Measurements from ENCODE around the gene RSPRY1.

Gene RSPRY1

DNA sequence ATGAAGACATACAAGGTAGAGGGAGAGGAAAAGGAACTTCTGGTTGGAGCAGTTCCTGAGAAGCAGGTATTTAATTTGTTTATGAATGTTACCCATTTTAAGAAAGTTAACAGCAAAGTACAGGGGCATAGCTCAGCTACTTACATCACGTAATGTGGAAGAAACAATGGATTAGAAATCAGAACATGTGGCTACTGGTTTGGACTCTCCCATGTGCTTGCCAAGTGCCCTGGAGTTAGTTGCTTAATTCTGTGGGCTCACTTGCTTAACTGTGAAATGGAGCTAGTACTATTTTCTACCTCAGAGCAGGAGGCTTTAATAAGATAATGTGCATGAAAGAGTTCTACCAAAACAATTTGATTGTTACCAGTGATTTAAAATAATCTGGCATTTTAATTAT is 27.3 kb downstream of the RSPRY1 start:
- H3K27me3 ChIP-seq (ENCODE audit: control insufficient read depth, insufficient read depth, low read length), result no peaks in the 10 kb centered on the region
- peaks cover 23% of the 10 kb centered on the region for H3K36me3 ChIP-seq (ENCODE audit: control insufficient read depth, insufficient read depth, low read length)
- no peaks in the 10 kb centered on the region for H3K9me3 ChIP-seq (ENCODE audit: control insufficient read depth, low read length)
- no peak overlapping the region for H3K9ac ChIP-seq (ENCODE audit: low read length)
- no peak overlapping the region for H3K4me3 ChIP-seq (ENCODE audit: low read length)
- no peaks in the 10 kb centered on the region for H3K4me1 ChIP-seq (ENCODE audit: control insufficient read depth, insufficient read depth, low read length)

DNA sequence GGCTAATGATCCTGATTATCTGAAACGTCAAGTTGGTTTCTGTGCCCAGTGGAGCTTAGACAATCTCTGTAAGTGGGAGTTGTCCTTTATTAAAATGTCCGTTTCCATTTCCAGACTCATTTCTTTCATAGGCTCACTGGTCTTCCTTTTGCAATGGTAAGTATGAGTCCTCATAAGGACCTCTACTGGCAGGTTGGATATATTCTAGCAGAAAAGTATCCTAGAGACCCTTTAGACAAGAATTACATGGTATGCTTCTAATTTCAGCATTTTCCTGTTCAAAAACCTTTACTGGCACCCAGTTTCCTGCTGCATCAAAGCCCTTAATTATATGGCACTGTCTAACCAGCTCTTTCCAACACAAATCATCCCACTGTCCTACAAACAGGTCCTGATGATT is 30.8 kb downstream of the RSPRY1 start:
- Histone ChIP-seq H3K36me3 (ENCODE audit: control insufficient read depth, insufficient read depth, low read length) (peaks cover 24% of the 10 kb centered on the region), H3K4me1 (ENCODE audit: control insufficient read depth, insufficient read depth, low read length) (no peaks in the 10 kb centered on the region)

DNA sequence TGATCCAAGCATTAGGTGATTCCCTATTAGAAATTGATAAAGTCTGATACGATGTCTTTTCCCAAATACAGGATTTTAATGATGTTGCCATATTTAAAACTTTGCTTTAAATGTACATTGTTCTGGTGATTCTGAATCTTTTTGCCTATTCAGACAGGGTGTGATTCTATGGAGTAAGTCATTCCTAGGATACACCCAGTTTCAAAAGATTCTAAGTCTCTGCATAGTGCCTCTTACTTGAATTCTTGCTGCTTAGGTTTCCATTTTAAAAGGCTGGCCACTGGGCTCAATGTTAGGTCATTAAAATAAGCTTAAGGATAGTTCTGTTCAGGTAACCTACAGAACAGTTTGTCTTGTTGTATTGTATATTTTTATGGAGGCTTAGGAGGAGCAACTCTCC is 36.9 kb downstream of the RSPRY1 start:
- Histone ChIP-seq H3K27me3 (ENCODE audit: control insufficient read depth, insufficient read depth, low read length) (no peaks in the 10 kb centered on the region), H3K4me1 (ENCODE audit: control insufficient read depth, insufficient read depth, low read length) (no peaks in the 10 kb centered on the region), H3K36me3 (ENCODE audit: control insufficient read depth, insufficient read depth, low read length) (peaks cover 12% of the 10 kb centered on the region), H3K9ac (ENCODE audit: low read length) (no peak overlapping the region), H3K9me3 (ENCODE audit: control insufficient read depth, low read length) (no peaks in the 10 kb centered on the region), H3K4me3 (ENCODE audit: low read length) (no peak overlapping the region)

More for the DNA sequence above, 30.8 kb downstream of the RSPRY1 start:
- H3K4me3 ChIP-seq (ENCODE audit: low read length), result no peak overlapping the region
- H3K9ac ChIP-seq (ENCODE audit: low read length), result no peak overlapping the region
- H3K27me3 ChIP-seq (ENCODE audit: control insufficient read depth, insufficient read depth, low read length), result no peaks in the 10 kb centered on the region
- H3K9me3 ChIP-seq (ENCODE audit: control insufficient read depth, low read length), result no peaks in the 10 kb centered on the region

DNA sequence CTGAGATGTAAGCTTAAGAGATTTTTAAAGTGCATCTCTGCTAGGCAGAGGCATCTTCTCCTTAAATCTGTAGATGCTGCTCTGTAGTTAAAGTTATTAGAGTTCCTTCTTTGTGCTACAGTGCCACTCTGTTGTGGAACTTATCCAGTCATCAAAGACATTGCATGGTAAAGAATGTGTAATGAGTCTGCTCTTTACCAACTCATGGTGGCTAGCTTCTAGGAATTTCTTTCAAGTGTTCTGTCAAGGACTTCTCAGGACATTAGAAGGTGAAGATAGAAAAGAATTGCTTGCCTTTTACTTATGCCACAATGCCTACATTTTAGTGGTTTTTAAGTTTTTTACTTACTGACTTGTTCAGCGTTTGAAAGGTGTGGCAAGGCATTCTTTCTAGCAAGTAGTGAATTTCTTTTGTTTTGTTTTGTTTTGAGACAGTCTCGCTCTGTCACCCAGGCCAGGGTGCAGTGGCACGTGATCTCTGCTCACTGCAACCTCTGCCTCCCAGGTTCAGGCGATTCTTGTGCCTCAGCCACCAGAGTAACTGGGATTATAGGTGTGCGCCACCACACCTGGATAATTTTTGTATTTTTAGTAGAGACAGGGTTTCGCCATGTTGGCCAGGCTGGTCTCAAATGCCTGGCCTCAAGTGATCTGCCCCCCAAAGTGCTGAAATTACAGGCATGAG is 38.7 kb downstream of the RSPRY1 start:
- H3K9me3 ChIP-seq (ENCODE audit: control insufficient read depth, low read length), result no peaks in the 10 kb centered on the region
- H3K4me3 ChIP-seq (ENCODE audit: low read length), result no peak overlapping the region
- H3K27me3 ChIP-seq (ENCODE audit: control insufficient read depth, insufficient read depth, low read length), result no peaks in the 10 kb centered on the region
- peaks cover 12% of the 10 kb centered on the region for H3K36me3 ChIP-seq (ENCODE audit: control insufficient read depth, insufficient read depth, low read length)
- no peak overlapping the region for H3K9ac ChIP-seq (ENCODE audit: low read length)
- H3K4me1 ChIP-seq (ENCODE audit: control insufficient read depth, insufficient read depth, low read length), result no peaks in the 10 kb centered on the region

DNA sequence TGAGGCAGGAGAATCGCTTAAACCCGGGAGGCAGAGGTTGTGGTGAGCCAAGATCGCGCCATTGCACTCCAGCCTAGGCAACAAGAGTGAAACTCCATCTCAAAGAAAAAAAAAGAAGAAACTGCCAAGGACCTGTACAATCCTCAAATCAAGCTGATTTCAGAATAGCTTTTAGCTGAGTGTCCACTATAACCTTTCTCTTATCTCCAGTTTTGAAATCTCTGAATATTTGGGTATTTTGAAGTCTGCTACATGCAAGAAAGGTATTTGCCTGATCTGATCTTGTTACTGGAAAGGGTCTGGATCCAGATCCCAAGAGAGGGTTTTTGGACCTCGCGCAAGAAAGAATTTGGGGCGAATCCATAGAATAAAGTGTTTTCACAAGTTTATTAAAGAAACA is 39.8 kb downstream of the RSPRY1 start:
- Histone ChIP-seq H3K9me3 (ENCODE audit: control insufficient read depth, low read length) (no peaks in the 10 kb centered on the region), H3K9ac (ENCODE audit: low read length) (no peak overlapping the region), H3K4me1 (ENCODE audit: control insufficient read depth, insufficient read depth, low read length) (no peaks in the 10 kb centered on the region), H3K36me3 (ENCODE audit: control insufficient read depth, insufficient read depth, low read length) (peaks cover 12% of the 10 kb centered on the region), H3K27me3 (ENCODE audit: control insufficient read depth, insufficient read depth, low read length) (no peaks in the 10 kb centered on the region), H3K4me3 (ENCODE audit: low read length) (no peak overlapping the region)

DNA sequence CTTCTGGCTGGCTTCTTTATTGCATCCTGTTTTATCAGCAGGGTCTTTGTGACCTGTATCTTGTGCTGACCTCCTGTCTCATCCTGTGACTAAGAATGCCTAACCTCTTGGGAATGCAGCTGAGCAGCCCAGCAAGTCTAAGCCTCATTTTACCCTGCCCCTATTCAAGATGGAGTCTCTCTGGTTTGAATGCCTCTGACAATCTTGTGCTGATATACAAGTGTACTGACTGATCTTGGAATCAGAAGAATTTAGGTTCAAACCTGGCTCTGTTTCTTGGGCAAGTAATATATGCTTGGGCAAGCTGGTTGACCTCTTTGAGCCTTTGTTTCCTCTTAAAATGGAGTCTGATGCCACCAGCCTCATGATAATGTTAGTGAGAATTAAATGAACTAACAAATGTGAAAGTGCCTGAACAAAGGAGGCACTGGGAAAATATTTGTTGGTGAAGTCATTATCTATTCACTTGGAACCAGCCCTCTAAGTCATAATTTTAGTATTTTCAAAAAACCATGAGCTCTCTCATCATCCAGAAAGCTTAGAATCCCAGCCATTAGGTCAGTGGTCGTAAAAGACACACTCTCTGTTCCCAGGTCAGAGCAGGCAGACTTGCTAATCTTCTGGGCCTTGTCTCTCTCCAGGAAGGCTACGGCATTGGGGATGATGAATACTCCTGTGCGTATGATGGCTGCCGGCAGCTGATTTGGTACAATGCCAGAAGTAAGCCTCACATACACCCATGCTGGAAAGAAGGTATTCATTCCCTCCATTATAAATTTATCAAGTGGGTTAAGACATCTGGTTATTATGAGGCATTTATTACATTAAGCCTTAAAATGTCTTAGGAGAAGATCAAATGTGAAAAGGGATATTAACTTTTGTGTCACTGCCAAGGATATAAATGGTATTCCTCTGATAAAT is 40.8 kb downstream of the RSPRY1 start:
- no peaks in the 10 kb centered on the region for H3K27me3 ChIP-seq (ENCODE audit: control insufficient read depth, insufficient read depth, low read length)
- no peaks in the 10 kb centered on the region for H3K4me1 ChIP-seq (ENCODE audit: control insufficient read depth, insufficient read depth, low read length)
- peaks cover 14% of the 10 kb centered on the region for H3K36me3 ChIP-seq (ENCODE audit: control insufficient read depth, insufficient read depth, low read length)
- H3K9me3 ChIP-seq (ENCODE audit: control insufficient read depth, low read length), result no peaks in the 10 kb centered on the region
- H3K4me3 ChIP-seq (ENCODE audit: low read length), result no peak overlapping the region
- no peak overlapping the region for H3K9ac ChIP-seq (ENCODE audit: low read length)

DNA sequence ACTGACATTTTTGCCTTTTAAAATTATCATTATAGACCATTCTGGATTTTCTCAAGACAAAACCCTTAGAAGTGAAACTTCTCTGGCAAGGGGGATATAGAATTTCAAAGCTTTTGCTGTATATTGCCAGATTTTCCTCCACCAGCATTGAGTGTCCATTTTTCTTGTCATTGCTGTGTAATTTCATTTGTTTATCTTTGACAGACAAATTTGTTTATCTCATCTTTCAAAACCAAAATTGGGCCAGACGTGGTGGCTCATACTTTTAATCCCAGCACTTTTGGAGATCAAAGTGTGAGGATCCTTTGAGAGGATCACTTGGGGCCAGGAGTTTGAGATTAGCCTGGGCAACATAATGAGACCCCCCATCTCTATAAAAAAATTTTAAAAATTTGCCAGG is 43.0 kb downstream of the RSPRY1 start:
- Histone ChIP-seq H3K4me3 (ENCODE audit: low read length) (no peak overlapping the region), H3K4me1 (ENCODE audit: control insufficient read depth, insufficient read depth, low read length) (no peaks in the 10 kb centered on the region), H3K9me3 (ENCODE audit: control insufficient read depth, low read length) (no peaks in the 10 kb centered on the region), H3K36me3 (ENCODE audit: control insufficient read depth, insufficient read depth, low read length) (peaks cover 15% of the 10 kb centered on the region), H3K9ac (ENCODE audit: low read length) (no peak overlapping the region), H3K27me3 (ENCODE audit: control insufficient read depth, insufficient read depth, low read length) (no peaks in the 10 kb centered on the region)

DNA sequence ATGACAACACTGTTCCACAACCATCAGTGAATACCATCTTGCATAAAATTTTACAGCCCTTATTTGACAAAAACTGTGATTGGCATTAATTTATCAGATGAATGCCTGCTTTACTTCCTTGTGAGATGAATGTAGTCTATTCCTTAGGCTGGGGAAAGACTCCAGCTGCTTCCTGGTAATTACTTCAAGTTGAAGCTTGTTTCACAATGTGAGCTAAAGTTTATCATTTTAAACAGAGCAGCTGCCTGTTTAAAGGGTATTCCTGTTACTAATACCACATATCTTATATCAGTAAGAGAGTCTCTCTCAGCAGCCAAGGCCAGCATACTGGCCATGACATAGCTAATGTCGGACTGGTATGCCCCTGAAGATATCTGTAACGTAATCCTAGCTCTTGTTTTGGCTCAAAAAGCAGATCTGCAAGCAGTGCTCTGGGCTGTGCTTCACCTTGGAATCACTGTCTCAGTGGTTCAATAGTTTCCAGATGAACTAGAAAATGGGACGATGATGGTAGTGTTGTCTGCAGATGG is 45.8 kb downstream of the RSPRY1 start:
- Histone ChIP-seq H3K9me3 (ENCODE audit: control insufficient read depth, low read length) (no peaks in the 10 kb centered on the region), H3K9ac (ENCODE audit: low read length) (no peak overlapping the region), H3K27me3 (ENCODE audit: control insufficient read depth, insufficient read depth, low read length) (no peaks in the 10 kb centered on the region), H3K4me1 (ENCODE audit: control insufficient read depth, insufficient read depth, low read length) (peaks cover 6% of the 10 kb centered on the region), H3K36me3 (ENCODE audit: control insufficient read depth, insufficient read depth, low read length) (peaks cover 24% of the 10 kb centered on the region), H3K4me3 (ENCODE audit: low read length) (no peak overlapping the region)

DNA sequence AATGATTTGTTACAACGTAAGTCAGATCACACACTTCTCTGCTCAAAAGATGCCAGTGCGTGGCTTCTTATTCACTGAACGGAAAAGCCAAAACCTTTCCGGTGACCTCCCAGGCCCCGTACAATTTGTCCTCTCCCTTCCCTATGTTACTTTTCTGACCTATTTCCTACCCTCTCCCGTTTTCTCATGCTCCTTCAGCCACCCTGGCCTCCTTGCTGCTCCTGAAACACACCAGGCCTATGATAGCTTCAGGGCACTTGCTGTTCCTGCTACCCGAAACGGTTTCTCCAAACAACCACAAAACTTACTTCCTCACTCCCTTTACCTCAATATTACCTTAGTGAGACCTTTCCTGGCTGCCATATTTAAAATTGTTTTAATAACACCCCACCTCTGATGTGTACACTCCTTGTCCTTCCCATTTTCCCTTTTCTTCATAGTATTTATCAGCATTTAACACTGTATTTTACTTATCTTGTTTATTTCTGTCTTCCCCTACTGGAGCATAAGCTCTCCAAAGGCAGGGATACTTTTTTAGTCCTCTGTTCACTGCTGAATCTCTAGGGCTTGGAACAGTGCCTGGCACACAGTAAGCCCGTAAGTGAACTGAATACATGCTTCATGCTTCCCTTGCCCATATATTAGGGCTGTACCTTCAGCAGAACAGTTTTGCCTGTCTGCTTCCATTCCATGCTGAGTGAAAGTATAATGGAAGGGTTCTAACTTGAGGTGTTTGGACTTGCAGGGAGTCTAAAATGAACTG is 48.0 kb downstream of the RSPRY1 start:
- no peaks in the 10 kb centered on the region for H3K27me3 ChIP-seq (ENCODE audit: control insufficient read depth, insufficient read depth, low read length)
- H3K4me3 ChIP-seq (ENCODE audit: low read length), result no peak overlapping the region
- no peaks in the 10 kb centered on the region for H3K9me3 ChIP-seq (ENCODE audit: control insufficient read depth, low read length)
- H3K36me3 ChIP-seq (ENCODE audit: control insufficient read depth, insufficient read depth, low read length), result peaks cover 16% of the 10 kb centered on the region
- H3K9ac ChIP-seq (ENCODE audit: low read length), result no peak overlapping the region
- H3K4me1 ChIP-seq (ENCODE audit: control insufficient read depth, insufficient read depth, low read length), result peaks cover 6% of the 10 kb centered on the region

DNA sequence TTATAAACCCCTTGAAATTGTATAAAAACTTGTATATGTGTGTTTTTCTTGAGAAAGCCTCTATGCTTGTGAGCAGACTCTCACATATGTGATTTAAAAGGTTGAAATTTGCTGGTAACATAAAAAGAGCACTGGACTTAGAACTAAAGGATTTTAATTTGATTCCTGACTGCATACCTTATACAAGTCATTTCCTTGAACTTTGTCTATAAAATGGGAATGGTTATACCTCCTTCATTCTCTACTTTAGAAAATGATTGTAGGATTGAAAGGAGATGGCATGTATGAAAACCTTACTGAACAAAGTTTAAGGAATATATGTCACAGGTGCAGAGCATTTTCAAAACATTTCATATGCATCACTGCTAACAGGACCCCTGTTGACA is 48.6 kb downstream of the RSPRY1 start:
- H3K27me3 ChIP-seq (ENCODE audit: control insufficient read depth, insufficient read depth, low read length), result no peaks in the 10 kb centered on the region
- H3K36me3 ChIP-seq (ENCODE audit: control insufficient read depth, insufficient read depth, low read length), result peaks cover 16% of the 10 kb centered on the region
- no peaks in the 10 kb centered on the region for H3K9me3 ChIP-seq (ENCODE audit: control insufficient read depth, low read length)
- H3K4me3 ChIP-seq (ENCODE audit: low read length), result no peak overlapping the region
- H3K9ac ChIP-seq (ENCODE audit: low read length), result no peak overlapping the region
- peaks cover 6% of the 10 kb centered on the region for H3K4me1 ChIP-seq (ENCODE audit: control insufficient read depth, insufficient read depth, low read length)

DNA sequence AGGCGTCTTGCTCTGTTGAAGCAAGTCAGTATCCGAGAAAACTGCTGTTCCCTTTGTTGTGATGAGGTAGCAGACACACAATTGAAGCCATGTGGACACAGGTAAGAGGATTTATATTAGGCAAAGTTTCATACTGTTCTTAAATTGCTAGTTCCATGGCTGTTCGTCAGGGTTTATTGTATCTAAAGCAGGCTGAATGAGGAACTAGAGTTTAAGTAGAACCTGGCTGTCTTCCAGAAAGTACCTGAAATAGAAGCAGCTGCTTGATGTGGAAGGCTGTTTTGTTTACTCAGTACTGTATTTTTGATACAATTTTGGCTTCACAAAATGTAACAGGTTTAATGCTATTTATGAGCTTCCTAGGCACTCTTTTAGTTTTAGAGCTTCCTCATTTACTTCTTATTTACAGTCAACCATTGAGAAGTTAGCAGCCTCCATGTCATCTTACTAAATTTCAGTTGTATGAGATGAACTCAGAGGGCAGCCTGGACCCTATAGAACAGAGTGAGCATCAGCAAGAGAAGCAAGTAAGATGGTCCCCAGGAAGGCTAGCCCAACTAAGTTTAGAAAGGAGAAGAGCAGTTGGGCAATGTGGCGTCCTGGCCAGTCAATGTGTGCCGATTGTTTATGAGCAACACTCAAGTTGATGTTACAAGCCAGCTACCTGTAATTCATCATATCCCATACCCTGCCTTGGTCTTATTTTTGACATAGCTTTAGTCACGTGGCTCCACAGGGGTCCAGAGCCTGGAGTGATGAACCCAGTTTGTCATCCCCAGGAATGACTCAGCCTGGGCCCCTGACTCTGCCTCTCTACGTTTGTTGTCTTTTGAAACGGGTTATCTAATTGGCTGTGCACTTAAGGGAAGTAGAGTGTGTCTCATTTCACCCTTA is 49.2 kb downstream of the RSPRY1 start:
- Histone ChIP-seq H3K36me3 (ENCODE audit: control insufficient read depth, insufficient read depth, low read length) (peaks cover 16% of the 10 kb centered on the region), H3K9ac (ENCODE audit: low read length) (no peak overlapping the region), H3K4me1 (ENCODE audit: control insufficient read depth, insufficient read depth, low read length) (peaks cover 6% of the 10 kb centered on the region), H3K4me3 (ENCODE audit: low read length) (no peak overlapping the region), H3K9me3 (ENCODE audit: control insufficient read depth, low read length) (no peaks in the 10 kb centered on the region), H3K27me3 (ENCODE audit: control insufficient read depth, insufficient read depth, low read length) (no peaks in the 10 kb centered on the region)
